Astrocyte (in vitro differentiated cells and primary cell): ENCODE measurements around the gene ZEB2.

Experiments
- CTCF ChIP-seq: IDR thresholded peaks from 2 replicates; pipeline ENCODE4 v1.5.1; 2011; ENCODE audit warnings: low read depth, mild to moderate bottlenecking, inconsistent platforms, low read length, moderate library complexity; ENCODE audit not compliant: insufficient read depth
- EZH2 ChIP-seq: IDR thresholded peaks from 2 replicates; pipeline ENCODE4 v1.6.1; 2012; ENCODE audit warnings: mild to moderate bottlenecking, low read length, inconsistent platforms; ENCODE audit not compliant: insufficient read depth

DNA sequence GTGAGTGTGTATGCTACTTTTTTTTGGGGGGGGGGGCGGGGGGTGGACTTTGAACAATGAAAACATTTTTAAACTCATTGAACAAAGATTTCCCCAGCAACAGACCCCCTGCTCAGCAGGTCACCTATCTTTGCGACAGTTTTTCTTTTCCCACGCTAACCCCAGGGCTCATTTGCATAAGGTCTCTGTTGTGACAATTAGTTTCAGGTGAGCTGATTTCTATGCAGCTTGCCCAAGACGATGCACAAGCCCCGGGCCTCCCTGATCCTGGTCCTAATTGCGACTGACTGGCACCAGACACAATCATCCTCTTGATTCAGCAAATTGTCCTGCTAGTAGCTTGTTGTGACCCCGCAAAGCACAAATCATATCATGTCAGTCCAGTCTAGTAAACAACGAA, 40.3 kb downstream of the ZEB2 start:
- TF ChIP-seq CTCF, result no peak
- no peak for TF ChIP-seq EZH2
